CD8-positive, alpha-beta memory T cell (primary cell): ENCODE measurements around the gene JOSD2. TPM values are rescaled to one million over a fixed set of nuclear protein-coding genes. Genes with fewer than 3 reads are reported as not detected.

Experiments
- CTCF ChIA-PET: fragments of 350-600 bp; sonication (Branson Sonifier 250); formaldehyde crosslinking; loops from one replicate; lab custom pipeline; 2021; ENCODE audit warnings: antibody characterized with exemption; lab: Charles Lee
- POLR2A ChIA-PET: fragments of 350-600 bp; sonication (Branson Sonifier 250); formaldehyde crosslinking; loops from one replicate; lab custom pipeline; 2021; ENCODE audit warnings: antibody characterized with exemption; lab: Charles Lee
- DNase-seq, 5 donors: peaks; one replicate each; pipeline versions ENCODE4 v3.0.0 to v3.0.0-alpha.2; 2020 to 2022; ENCODE audit warnings: mixed read lengths in 1 of 5
- H3K27ac ChIP-seq: one replicate; pipeline ENCODE4 v1.7.0; 2013; ENCODE audit warnings: low read depth, mild to moderate bottlenecking, low read length, moderate library complexity
- H3K27me3 ChIP-seq: 2 replicates; pipeline ENCODE4 v1.7.0; 2013; ENCODE audit warnings: low read length, mild to moderate bottlenecking; ENCODE audit not compliant: insufficient read depth, poor library complexity, severe bottlenecking
- H3K36me3 ChIP-seq: 2 replicates; pipeline ENCODE4 v1.7.0; 2013; ENCODE audit warnings: mild to moderate bottlenecking, low read length, moderate library complexity; ENCODE audit not compliant: insufficient read depth
- H3K4me1 ChIP-seq: 2 replicates; pipeline ENCODE4 v1.7.0; 2013; ENCODE audit warnings: mild to moderate bottlenecking, low read length, moderate library complexity; ENCODE audit not compliant: insufficient read depth
- H3K4me3 ChIP-seq: 2 replicates; pipeline ENCODE4 v1.7.0; 2013; ENCODE audit warnings: mild to moderate bottlenecking, low read length
- H3K9me3 ChIP-seq: 2 replicates; pipeline ENCODE4 v1.7.0; 2013; ENCODE audit warnings: mild to moderate bottlenecking, low read length
- H3K27ac Mint-ChIP-seq, 8 donors: one replicate each; pipeline ENCODE4 v1.8.0; 2020 to 2021; ENCODE audit warnings: mixed read lengths in 8 of 8, mild to moderate bottlenecking in 6 of 8, inconsistent platforms in 3 of 8, moderate library complexity in 3 of 8
- H3K27me3 Mint-ChIP-seq, 2 donors: one replicate each; pipeline ENCODE4 v1.8.0; 2020 to 2021; ENCODE audit warnings: mixed read lengths in 2 of 2, mild to moderate bottlenecking in 1 of 2, moderate library complexity in 1 of 2
- H3K36me3 Mint-ChIP-seq, 3 donors: one replicate each; pipeline ENCODE4 v1.8.0; 2020 to 2021; ENCODE audit warnings: mixed read lengths in 3 of 3, inconsistent platforms in 1 of 3, mild to moderate bottlenecking in 1 of 3
- H3K4me1 Mint-ChIP-seq, 3 donors: one replicate each; pipeline ENCODE4 v1.8.0; 2020 to 2021; ENCODE audit warnings: mixed read lengths in 3 of 3, inconsistent platforms in 1 of 3, mild to moderate bottlenecking in 1 of 3
- H3K4me3 Mint-ChIP-seq, 7 donors: one replicate each; pipeline ENCODE4 v1.8.0; 2020 to 2021; ENCODE audit warnings: mixed read lengths in 7 of 7, mild to moderate bottlenecking in 6 of 7, moderate library complexity in 4 of 7, inconsistent platforms in 2 of 7
- H3K9me3 Mint-ChIP-seq, 5 donors: one replicate each; pipeline ENCODE4 v1.8.0; 2020 to 2022; ENCODE audit warnings: mixed read lengths in 5 of 5, mild to moderate bottlenecking in 3 of 5, moderate library complexity in 2 of 5, inconsistent platforms in 1 of 5
- polyA plus RNA-seq: library from polyadenylated mRNA; unstranded; fragments of 300-500 nt; fragmentation: Illumina TruSeq; gene quantifications from one replicate; pipeline ENCODE4 v1.2.3, GENCODE V29; 2021
- total RNA-seq, 2 experiments: library from RNA; stranded (reverse); gene quantifications; one replicate each; pipeline ENCODE4 v1.2.3, GENCODE V29; 2021

JOSD2 gene
- total and polyA plus RNA-seq, 3 experiments from 2014 or later: 28.4 to 50.9 (median 47.4) TPM

- Histone ChIP-seq H3K4me3 (no peak overlapping the region), H3K9me3 (no peaks in the 10 kb centered on the region), H3K4me1 (no peaks in the 10 kb centered on the region), H3K27me3 (peaks cover 9% of the 10 kb centered on the region), H3K36me3 (no peaks in the 10 kb centered on the region), H3K27ac (no peak overlapping the region)
- CTCF ChIA-PET: no interaction called here
- Mint-ChIP-seq H3K36me3 (no peaks in the 10 kb centered on the region), H3K27ac (no peak overlapping the region), H3K4me3 (no peak overlapping the region), H3K27me3 (peaks cover 18 to 48% of the 10 kb centered on the region in 2 donors), H3K9me3 (peaks cover 0 to 3% (median 0%) of the 10 kb centered on the region in 5 donors), H3K4me1 (peaks cover 0 to 6% (median 4%) of the 10 kb centered on the region in 3 donors)
- POLR2A ChIA-PET: no interaction called here
- DNase-seq: no peak
Measured at GRCh38 chr19:50549059-50549926, 38.3 kb upstream of the JOSD2 start.

DNA sequence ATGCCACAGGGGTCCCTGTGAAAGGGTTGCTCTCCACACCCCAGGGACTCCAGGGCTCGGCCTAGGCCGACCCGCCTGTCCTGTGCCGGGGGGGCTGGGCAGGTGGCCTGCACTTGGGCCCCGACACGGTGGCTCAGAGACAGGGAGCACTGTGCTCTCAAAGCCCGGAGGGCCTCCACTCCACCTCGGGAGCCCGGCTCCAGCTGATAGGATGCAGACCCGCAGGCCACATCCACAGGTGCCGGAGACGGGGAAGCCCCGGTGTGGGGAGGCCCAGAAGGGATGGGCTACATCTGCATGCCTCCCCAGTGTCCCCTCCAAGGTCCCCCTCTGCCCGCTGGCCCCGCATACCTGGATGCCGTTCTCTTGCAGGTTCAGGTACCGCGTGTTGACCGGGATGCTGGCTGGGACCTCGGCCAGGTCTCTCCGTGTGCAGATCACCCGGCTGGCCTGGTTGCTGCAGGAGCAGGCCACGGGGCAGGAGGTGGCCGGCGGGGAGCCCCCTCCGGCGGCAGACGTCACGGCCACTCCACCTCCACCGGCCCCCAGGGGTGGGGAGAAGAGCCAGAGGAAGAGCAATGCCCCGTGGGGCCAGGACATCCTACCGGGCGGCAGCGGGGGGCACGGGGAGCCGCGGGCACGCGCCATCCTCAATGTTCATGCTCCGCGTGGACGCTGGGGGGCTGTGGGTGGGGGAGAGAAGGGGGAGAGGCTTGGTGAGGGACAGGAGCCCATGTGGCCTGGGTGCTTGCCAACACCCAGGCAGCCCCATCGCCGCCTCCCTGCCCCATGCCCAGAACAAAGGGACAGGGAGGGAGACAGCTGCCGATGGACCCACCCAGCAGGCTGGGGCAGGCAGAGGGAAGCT is 37.4 kb upstream of the JOSD2 start:
- POLR2A ChIA-PET: no interaction called here

DNA sequence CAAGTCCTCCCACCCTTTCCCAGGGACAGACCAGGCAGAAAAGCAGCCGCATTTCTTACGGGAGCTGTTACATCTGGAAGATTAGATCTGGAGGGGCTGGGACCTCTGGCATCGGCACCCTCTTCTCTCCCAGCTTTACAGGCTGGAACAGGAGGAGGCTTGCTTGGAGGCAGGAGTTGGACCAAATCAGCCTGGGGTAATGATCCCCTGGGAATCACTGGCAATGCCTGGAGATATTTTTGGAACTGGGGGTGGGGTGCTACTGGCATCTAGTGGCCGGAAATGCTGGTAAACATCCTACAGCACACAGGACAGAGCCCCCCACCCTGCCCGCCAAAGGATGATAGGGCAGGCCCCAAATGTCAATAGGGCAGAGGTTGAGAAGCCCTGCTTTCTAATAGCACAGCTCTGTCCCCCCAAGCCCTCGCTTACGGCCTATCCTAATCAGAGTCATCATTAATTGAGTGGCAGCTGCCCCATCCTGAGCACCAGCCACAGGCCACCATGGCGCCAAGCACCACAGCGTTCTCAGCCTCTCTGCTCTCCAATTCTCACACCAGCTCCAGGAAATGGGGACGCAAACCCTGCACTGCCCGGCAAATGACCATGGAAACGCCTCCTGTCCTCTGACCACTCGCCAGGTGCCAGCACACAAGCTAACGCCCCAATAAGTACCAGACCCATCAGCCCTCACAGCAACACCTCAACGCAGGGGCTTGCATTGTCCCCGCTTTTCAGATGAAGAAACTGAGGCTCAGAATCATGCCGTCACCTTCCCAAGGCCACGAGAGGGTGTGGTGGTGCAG is 36.6 kb upstream of the JOSD2 start:
- no peaks in the 10 kb centered on the region for H3K36me3 ChIP-seq
- CTCF ChIA-PET: interaction anchor here (1.4 kb wide), 1 partner anchor 9 kb away, joined by 6 read pairs; no protein-coding TSS in a partner anchor
- H3K4me1 Mint-ChIP-seq: peaks cover 0 to 6% (median 4%) of the 10 kb centered on the region in 3 donors
- no peak overlapping the region for H3K4me3 ChIP-seq
- no peak overlapping the region for H3K4me3 Mint-ChIP-seq
- H3K9me3 ChIP-seq: no peaks in the 10 kb centered on the region
- peaks cover 0 to 3% (median 0%) of the 10 kb centered on the region in 5 donors for H3K9me3 Mint-ChIP-seq
- no peak for DNase-seq
- no peaks in the 10 kb centered on the region for H3K4me1 ChIP-seq
- POLR2A ChIA-PET: no interaction called here
- no peaks in the 10 kb centered on the region for H3K36me3 Mint-ChIP-seq
- peaks cover 5% of the 10 kb centered on the region for H3K27me3 ChIP-seq
- no peak overlapping the region for H3K27ac ChIP-seq
- peaks cover 10 to 33% of the 10 kb centered on the region in 2 donors for H3K27me3 Mint-ChIP-seq
- no peak overlapping the region for H3K27ac Mint-ChIP-seq

More for the DNA sequence above, 37.4 kb upstream of the JOSD2 start:
- Histone ChIP-seq H3K27me3 (peaks cover 5% of the 10 kb centered on the region), H3K36me3 (no peaks in the 10 kb centered on the region), H3K4me3 (no peak overlapping the region), H3K9me3 (no peaks in the 10 kb centered on the region), H3K4me1 (no peaks in the 10 kb centered on the region), H3K27ac (no peak overlapping the region)
- H3K4me1 Mint-ChIP-seq: peaks cover 0 to 6% (median 4%) of the 10 kb centered on the region in 3 donors
- peaks cover 15 to 41% of the 10 kb centered on the region in 2 donors for H3K27me3 Mint-ChIP-seq
- DNase-seq: no peak
- CTCF ChIA-PET: interaction anchor here (1.4 kb wide), 1 partner anchor 8 kb away, joined by 6 read pairs; no protein-coding TSS in a partner anchor
- no peak overlapping the region for H3K27ac Mint-ChIP-seq
- H3K9me3 Mint-ChIP-seq: peaks cover 0 to 3% (median 0%) of the 10 kb centered on the region in 5 donors
- no peak overlapping the region for H3K4me3 Mint-ChIP-seq
- H3K36me3 Mint-ChIP-seq: no peaks in the 10 kb centered on the region

- no peaks in the 10 kb centered on the region for H3K4me1 ChIP-seq
- Mint-ChIP-seq H3K9me3 (peaks cover 0 to 3% (median 0%) of the 10 kb centered on the region in 5 donors), H3K4me3 (no peak overlapping the region), H3K36me3 (no peaks in the 10 kb centered on the region), H3K4me1 (no peaks in the 10 kb centered on the region), H3K27me3 (peaks cover 4 to 27% of the 10 kb centered on the region in 2 donors), H3K27ac (no peak overlapping the region)
- no peaks in the 10 kb centered on the region for H3K9me3 ChIP-seq
- H3K27me3 ChIP-seq: peaks cover 5% of the 10 kb centered on the region
- ChIA-PET CTCF (interaction anchor here (1.4 kb wide), 1 partner anchor 10 kb away, joined by 6 read pairs; no protein-coding TSS in a partner anchor), POLR2A (no interaction called here)
- no peaks in the 10 kb centered on the region for H3K36me3 ChIP-seq
- no peak overlapping the region for H3K27ac ChIP-seq
- no peak for DNase-seq
- H3K4me3 ChIP-seq: no peak overlapping the region
Measured at GRCh38 chr19:50546527-50547221, 35.7 kb upstream of the JOSD2 start.

DNA sequence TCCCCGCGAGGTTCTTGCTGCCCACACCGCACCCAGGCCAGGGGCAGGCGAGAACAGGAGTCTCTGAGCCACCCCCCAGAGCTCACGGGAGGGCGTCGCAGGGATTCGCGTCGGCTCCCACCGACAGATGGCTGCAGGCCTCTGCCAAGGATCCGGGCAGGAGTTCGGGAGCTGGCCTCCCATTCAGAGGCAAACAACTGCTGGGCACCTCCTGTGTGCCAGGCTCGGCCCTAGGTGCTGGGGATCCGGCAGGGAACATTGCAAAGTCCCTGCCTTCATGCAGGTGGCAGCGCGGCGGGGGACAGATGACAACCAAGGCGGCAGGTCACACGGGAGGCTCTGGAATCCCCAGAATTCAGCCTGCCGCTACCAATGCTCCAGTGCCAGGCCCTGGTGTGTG is 32.0 kb upstream of the JOSD2 start:
- no peak overlapping the region for H3K4me3 Mint-ChIP-seq
- Histone ChIP-seq H3K9me3 (no peaks in the 10 kb centered on the region), H3K4me3 (no peak overlapping the region), H3K4me1 (no peaks in the 10 kb centered on the region), H3K36me3 (no peaks in the 10 kb centered on the region), H3K27ac (no peak overlapping the region), H3K27me3 (no peaks in the 10 kb centered on the region)
- H3K27ac Mint-ChIP-seq: no peak overlapping the region
- H3K4me1 Mint-ChIP-seq: no peaks in the 10 kb centered on the region
- ChIA-PET CTCF (interaction anchor here (1.5 kb wide), 1 partner anchor 13 kb away, joined by 3 read pairs; no protein-coding TSS in a partner anchor), POLR2A (no interaction called here)
- no peaks in the 10 kb centered on the region for H3K9me3 Mint-ChIP-seq
- peaks cover 9 to 12% of the 10 kb centered on the region in 2 donors for H3K27me3 Mint-ChIP-seq
- no peaks in the 10 kb centered on the region for H3K36me3 Mint-ChIP-seq
- DNase-seq: no peak

- Histone ChIP-seq H3K9me3 (no peaks in the 10 kb centered on the region), H3K4me3 (no peak overlapping the region), H3K27me3 (no peaks in the 10 kb centered on the region), H3K36me3 (no peaks in the 10 kb centered on the region), H3K27ac (no peak overlapping the region), H3K4me1 (no peaks in the 10 kb centered on the region)
- ChIA-PET POLR2A (no interaction called here), CTCF (interaction anchor here (0.7 to 1.2 kb wide), 3 partner anchors 203 to 245 kb away, joined by 3 to 6 read pairs (median 3); no protein-coding TSS in a partner anchor)
- Mint-ChIP-seq H3K27ac (peak overlapping the region in 2 of 8 donors; percentile 39 to 77), H3K4me3 (peak overlapping the region in 1 of 7 donors; percentile 14), H3K9me3 (peaks cover 5 to 10% (median 7%) of the 10 kb centered on the region in 5 donors), H3K36me3 (peaks cover 0 to 7% (median 0%) of the 10 kb centered on the region in 3 donors), H3K4me1 (peaks cover 0 to 4% (median 0%) of the 10 kb centered on the region in 3 donors), H3K27me3 (peaks cover 9 to 24% of the 10 kb centered on the region in 2 donors)
- DNase-seq: peak in 4 of 5 donors; percentile 28 to 41 (median 38)
Measured at GRCh38 chr19:50537769-50538230, 26.8 kb upstream of the JOSD2 start.
